Neural crest cell (in vitro differentiated cells): ENCODE data around the gene GLCE. TPM values are rescaled to one million over a fixed set of nuclear protein-coding genes. Genes with fewer than 3 reads are reported as not detected.

Experiments
- DNase-seq: peaks from one replicate; pipeline ENCODE4 v3.0.0; 2021; ENCODE audit warnings: low read depth, mixed read lengths, low spot score
- H3K27ac Mint-ChIP-seq: one replicate; pipeline ENCODE4 v1.8.0; 2021; ENCODE audit warnings: mild to moderate bottlenecking, mixed read lengths; ENCODE audit not compliant: unreplicated experiment
- H3K27me3 Mint-ChIP-seq: 2 replicates; pipeline ENCODE4 v1.8.0; 2021; ENCODE audit warnings: low read depth, mild to moderate bottlenecking, mixed read lengths
- H3K36me3 Mint-ChIP-seq: 2 replicates; pipeline ENCODE4 v1.8.0; 2021; ENCODE audit warnings: low read depth, mild to moderate bottlenecking, mixed read lengths
- H3K4me1 Mint-ChIP-seq: 2 replicates; pipeline ENCODE4 v1.8.0; 2021; ENCODE audit warnings: mixed read lengths
- H3K4me3 Mint-ChIP-seq: one replicate; pipeline ENCODE4 v1.8.0; 2021; ENCODE audit warnings: mild to moderate bottlenecking, mixed read lengths
- H3K9me3 Mint-ChIP-seq: 2 replicates; pipeline ENCODE4 v1.8.0; 2021; ENCODE audit warnings: mixed read lengths
- total RNA-seq: library from RNA; stranded (reverse); gene quantifications from 2 replicates; pipeline ENCODE4 v1.2.1, GENCODE V29; 2021
- TF ChIP-seq, protein P1 (sequence below): fragments of 200-600 bp; sonication (generic); conservative IDR thresholded peaks from 2 replicates; pipeline ENCODE4 v1.5.0; 2021; ENCODE audit warnings: antibody characterized with exemption, mild to moderate bottlenecking

The GLCE gene
- total RNA-seq, 1 donor from 2014 or later: 17.8 TPM

- Mint-ChIP-seq H3K27me3 (no peaks in the 10 kb centered on the region), H3K36me3 (no peaks in the 10 kb centered on the region), H3K27ac (no peak overlapping the region), H3K9me3 (no peaks in the 10 kb centered on the region), H3K4me1 (peaks cover 13% of the 10 kb centered on the region), H3K4me3 (no peak overlapping the region)
- TF ChIP-seq, protein P1, sequence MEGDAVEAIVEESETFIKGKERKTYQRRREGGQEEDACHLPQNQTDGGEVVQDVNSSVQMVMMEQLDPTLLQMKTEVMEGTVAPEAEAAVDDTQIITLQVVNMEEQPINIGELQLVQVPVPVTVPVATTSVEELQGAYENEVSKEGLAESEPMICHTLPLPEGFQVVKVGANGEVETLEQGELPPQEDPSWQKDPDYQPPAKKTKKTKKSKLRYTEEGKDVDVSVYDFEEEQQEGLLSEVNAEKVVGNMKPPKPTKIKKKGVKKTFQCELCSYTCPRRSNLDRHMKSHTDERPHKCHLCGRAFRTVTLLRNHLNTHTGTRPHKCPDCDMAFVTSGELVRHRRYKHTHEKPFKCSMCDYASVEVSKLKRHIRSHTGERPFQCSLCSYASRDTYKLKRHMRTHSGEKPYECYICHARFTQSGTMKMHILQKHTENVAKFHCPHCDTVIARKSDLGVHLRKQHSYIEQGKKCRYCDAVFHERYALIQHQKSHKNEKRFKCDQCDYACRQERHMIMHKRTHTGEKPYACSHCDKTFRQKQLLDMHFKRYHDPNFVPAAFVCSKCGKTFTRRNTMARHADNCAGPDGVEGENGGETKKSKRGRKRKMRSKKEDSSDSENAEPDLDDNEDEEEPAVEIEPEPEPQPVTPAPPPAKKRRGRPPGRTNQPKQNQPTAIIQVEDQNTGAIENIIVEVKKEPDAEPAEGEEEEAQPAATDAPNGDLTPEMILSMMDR: no peak
- DNase-seq: no peak
Observed at GRCh38 chr15:69319384-69320375, 159.2 kb downstream of the GLCE start.

- Mint-ChIP-seq H3K36me3 (no peaks in the 10 kb centered on the region), H3K27me3 (no peaks in the 10 kb centered on the region), H3K4me1 (peaks cover 13% of the 10 kb centered on the region), H3K9me3 (no peaks in the 10 kb centered on the region), H3K4me3 (no peak overlapping the region), H3K27ac (no peak overlapping the region)
- no peak for DNase-seq
- TF ChIP-seq, protein P1: no peak
Observed at GRCh38 chr15:69320977-69321554, 160.6 kb downstream of the GLCE start.

Other genes with a start within 250 kb of the GLCE start
- gene SPESP1, start 230.1 kb upstream of the GLCE start, total RNA-seq: not detected in 2 replicates
- gene NOX5, start 145.9 kb upstream of the GLCE start, total RNA-seq: not detected in 2 replicates
- gene PAQR5, start 138.3 kb downstream of the GLCE start, total RNA-seq: 0.16 and 0.21 TPM in 2 replicates